Stimulated activated CD8-positive, alpha-beta memory T cell treated with anti-CD3 and anti-CD28 coated beads, Interleukin-4, amount 100 ng/mL, for 1 hour (primary cell): ENCODE results near the gene CRCP.
"Not testable (repeated sequence)": the region's sequence is repeated elsewhere in the genome, so short reads cannot be mapped to it uniquely, and the experiment has no call there.

Experiments used
- DNase-seq, 2 donors: peaks; one replicate each; pipeline ENCODE4 v3.0.0-alpha.2; 2020; ENCODE audit warnings: low read depth in 2 of 2, low spot score in 1 of 2

Gene CRCP

DNA sequence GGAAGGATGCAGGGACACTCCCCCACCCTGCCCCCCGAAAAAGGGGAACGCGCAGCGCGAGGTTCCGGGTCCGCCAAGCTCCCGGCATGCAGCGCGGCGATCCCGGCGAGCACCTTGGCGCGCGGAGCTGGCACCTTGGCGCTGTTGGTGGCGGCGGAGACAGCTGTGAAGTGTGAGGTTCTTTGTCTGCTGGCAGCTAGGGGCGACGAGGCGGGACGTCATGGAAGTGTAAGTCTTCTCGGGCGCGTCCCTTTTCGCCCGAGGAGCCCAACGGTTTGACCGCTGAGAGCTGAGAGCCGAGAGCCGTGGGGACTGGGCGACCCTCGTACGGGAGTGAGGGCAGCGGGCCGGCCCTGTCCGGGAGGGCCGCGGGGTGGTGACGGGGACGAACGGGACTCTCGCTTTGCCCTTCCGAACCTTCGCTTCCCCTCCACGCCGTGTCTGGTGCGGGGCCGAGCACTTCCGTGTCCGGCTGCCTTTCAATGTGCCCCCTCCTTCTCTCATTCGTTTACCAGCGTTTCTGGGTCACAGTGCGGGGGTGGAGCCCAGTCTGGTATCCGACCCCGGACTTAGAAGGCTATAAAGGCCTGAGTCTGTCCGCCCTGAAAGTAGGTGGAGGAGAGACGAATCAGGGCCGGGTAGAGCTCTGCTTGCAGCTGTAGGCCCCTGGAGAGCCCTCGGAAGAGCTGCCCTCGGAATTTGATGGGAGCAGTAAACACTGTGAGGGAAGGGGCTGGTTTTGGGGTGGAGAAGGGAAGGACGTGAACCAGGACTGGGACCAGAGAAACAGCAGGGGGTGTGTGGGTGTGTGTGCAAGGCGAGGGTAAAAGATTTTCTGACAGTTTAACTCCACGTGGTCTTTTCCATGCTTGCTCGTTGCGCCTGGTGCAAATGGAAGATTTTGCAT is at the start of gene CRCP:
CRCP (plus strand) TSS at position 105 of the 907 bp plus-strand sequence; CDS start at position 221, 116 bp downstream.
- peak; percentile 64 to 71 for DNase-seq

DNA sequence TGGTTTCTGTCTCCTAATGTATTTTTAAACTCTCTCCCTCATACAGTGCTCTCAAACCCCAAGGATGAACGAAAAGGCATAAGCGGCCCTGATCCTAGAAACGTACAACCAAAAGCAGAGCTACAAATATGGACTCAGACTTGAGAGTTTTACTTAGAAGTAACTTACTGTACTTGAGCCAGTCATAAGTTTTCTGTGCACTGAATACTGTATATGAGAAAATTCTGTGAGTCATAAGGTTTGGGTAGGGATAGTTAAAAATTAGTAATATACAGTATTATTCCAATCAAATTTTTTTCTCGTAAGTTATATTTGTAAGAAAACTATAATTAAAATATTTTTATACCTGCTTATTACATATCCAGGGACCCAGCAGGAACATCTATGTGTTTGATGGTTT is 44.9 kb upstream of the CRCP start:
- DNase-seq, result no peak

DNA sequence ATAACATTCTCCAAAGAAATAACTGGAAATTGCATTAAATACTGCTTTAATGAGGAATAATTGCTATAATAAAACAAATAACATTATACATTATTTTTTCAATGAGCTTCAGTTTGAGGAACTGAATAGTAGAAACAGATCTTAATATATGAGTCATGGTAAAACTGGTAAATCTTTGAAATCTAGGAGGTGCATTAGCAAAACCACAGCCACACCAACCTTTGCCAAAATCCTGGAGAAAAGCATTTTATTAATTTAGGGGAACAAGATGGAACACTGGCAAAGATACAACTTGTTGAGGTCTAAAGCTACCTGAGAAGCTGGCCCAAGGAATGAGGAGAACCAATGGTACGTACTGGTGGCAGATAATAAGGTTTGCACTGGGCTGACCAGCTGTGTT is 44.4 kb upstream of the CRCP start:
- no peak for DNase-seq

DNA sequence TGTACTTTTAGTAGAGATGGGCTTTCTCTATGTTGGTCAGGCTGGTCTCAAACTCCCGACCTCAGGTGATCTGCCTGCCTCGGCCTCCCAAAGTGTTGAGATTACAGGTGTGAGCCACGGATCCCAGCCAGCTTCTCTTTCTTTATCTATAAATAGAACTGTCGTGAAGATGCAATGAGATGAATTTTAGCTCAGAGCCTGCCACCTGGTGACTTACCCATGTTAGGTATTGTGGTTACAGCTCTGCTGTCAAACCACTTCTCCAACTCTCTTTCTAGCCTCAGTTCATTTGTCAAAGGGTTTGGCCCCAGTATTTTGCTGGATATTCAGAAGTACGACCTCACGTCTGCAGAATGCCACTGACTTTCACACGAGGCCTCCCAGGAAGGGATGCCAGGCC is 42.4 kb upstream of the CRCP start:
- DNase-seq, result not testable (repeated sequence)

DNA sequence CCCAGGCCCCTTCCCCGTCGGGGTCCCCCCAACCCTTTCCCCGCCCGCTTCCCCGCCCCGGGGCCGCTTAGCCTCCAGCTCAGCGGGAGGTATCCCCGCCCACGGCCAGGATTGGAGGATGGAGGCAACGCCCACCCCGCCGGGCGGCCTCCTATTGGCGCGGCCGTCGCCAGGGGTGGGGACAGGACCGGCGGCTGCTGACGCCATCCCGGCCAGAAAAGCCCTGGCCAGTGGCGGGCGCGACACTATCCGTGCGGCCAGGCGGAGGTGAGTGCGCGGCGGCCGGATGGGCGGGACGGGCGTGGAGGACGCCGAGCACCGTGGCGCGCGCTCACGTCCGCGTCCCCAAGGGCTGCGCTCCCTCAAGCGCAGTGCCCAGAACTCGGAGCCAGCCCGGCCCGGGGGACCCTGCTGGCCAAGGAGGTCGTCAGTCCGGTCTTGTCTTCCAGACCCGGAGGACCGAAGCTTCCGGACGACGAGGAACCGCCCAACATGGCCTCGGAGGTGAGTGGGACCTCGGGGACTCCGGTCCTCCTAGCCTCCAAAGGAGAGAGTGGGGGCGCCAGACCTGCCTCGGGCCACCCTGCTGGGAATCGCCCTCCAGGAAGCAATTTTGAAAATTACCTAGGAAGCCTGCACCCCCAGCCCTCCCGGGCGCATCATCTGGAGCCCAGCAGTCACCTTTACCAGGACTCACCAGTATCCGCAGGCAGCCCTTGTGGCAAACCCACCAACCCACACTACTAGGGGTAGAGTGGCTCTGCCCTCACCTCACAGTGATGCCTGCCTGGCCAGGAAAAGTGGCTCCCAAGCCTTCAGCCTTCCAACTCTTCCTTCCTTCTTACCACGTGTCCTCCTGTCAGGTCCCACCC is 38.8 kb upstream of the CRCP start, which contains the start of gene ASL:
ASL (plus strand) TSS at position 230 of the 872 bp plus-strand sequence; CDS start at position 493, 263 bp downstream.
- DNase-seq, result peak; percentile 64 to 75

DNA sequence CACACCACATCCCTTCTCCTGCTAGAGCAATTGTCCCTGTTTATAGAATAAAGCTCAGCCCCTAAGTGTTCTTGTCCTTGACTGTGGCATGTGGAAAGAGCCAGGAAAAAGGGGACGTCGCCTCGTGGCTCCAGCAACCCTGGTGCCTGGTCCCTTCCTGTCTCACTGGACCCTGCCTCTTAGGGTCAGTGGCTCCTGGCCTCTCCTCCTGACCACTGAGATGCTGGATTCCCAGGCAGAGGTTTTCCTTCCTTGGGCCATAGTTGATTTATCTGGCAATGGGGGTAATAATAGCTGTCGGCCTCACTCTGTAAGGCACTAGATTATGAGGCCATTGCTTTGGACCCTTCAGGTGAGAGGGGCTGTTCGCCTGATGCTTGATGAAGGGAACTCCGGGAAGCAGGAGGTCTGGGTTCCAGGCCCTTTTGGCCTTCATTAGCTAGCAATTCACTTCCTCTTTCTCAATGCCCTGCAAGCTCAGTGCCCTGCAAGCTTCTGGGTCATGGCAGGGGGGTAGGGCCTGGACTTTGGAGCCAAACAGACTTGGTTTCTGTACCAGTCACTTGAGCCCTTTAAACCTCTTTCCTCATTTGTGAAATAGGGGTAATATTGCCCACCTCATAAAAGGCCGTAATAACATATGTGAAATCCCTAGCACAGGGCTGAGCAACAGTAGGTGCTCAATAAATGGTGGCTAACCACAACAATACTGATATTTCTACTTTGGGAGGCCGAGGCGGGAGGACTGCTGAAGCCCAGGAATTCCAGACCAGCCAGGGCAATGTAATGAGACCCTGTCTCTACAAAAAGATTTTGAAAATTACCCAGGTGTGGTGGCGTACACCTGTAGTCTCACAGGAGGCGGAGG is 38.0 kb upstream of the CRCP start:
- DNase-seq, result no peak

DNA sequence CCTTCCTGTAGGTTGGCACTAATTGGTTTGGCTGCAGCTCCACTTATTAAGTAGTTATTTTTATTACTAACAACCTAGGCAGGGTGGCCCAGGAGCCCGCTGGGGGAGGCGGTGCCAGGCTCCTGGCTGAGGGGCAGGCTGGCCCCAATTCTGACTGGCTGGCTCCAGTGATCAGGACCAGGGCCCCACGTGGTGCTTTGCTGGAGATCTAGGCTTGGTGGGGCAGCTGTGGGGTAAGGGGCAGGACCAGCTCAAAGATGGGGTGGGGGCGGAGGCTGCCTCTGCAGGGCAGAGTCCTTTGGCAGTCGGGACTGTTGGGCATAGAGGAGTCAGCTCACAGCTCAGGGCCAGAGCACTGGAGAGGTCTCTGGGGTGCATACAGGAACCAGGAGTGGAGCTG is 36.6 kb upstream of the CRCP start:
- DNase-seq, result no peak

DNA sequence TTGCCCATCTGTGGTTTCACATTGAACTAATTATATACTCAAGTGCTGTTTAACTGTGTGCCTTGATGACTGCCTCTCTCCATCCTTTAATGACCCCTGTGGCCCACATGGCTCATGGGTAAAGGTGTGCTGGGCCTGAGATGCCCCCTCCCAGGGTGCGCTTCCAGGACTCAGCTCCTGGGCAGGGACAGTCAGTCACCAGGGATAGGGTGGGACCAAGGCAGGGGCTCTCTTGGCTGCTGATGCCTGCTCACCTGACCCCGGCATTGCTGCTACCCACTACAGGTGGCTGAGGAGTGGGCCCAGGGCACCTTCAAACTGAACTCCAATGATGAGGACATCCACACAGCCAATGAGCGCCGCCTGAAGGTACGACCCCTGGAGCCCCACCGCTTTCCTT is 32.6 kb upstream of the CRCP start:
- DNase-seq, result no peak

DNA sequence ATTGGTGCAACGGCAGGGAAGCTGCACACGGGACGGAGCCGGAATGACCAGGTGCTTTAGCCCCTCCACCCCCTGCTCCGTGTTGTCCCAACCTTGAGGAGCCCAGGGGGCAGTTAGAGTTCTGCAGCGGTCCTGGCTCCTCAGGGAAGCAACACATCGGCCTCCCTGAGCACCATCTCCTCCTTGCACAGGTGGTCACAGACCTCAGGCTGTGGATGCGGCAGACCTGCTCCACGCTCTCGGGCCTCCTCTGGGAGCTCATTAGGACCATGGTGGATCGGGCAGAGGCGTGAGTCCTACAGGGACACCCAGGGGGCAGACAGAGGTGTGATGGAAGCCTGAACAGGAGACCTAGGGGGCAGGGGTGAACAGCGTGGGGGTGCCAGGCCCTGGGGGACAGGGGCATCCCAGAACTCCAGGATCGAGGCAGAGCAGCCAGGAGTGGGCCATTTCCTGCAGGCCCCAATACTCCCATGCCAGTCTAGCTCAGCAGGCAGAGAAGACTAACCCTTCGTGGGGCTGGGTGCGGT is 31.7 kb upstream of the CRCP start:
- no peak for DNase-seq

DNA sequence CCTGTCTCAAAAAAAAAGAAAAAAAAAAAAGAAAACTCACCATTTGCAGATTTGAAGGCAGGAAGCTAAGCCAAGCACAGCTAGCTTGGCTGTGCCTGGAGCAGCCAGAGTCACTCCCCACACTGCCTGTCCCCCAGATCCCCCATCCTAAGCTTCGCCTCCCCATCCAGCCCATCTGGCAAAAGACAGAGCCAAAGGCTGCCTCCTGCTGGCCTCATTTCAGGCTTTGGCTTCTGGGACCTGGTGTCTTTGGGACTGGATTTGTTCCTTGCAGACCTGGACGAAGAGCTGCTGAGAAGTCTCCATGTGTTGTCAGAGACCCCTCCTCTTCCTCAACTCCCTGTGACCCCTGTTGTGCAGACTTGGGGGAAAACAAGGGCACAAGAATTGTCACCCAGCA is 31.0 kb upstream of the CRCP start:
- DNase-seq, result no peak

DNA sequence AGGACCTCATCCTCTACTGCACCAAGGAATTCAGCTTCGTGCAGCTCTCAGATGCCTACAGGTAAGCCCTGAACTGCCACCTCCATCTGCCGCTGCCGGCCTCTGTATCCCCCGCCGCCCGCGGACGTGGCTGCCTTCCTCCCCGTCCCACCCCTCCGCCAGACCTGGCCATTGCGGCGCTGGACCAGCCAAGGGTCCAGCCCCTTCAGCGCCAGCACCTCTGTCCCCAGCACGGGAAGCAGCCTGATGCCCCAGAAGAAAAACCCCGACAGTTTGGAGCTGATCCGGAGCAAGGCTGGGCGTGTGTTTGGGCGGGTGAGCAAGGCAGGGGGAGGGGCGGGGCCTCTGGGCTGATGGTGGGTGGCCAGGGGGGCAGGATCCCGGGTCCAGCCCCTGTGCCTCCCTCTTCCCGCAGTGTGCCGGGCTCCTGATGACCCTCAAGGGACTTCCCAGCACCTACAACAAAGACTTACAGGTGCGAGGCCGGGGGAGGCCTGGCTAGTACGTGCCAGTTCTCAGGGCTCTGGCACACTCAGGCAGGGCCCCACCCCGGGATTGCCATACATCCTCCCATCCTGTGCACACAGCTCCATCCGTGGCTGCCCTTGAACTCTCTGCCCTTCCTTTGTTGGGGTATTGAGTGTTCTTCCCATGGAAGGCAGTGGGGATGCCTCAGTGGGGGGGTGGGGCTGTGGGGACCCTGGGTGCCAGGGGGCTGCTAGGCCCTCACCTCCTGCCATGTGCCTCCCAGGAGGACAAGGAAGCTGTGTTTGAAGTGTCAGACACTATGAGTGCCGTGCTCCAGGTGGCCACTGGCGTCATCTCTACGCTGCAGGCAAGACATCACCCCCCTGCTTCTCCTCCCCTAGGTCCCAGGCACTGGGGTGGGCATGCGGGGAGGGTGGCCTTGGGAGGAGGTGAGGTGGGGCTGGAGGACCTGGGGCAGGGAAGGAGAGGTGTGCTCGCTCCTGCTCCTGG is 25.5 kb upstream of the CRCP start:
- no peak for DNase-seq

DNA sequence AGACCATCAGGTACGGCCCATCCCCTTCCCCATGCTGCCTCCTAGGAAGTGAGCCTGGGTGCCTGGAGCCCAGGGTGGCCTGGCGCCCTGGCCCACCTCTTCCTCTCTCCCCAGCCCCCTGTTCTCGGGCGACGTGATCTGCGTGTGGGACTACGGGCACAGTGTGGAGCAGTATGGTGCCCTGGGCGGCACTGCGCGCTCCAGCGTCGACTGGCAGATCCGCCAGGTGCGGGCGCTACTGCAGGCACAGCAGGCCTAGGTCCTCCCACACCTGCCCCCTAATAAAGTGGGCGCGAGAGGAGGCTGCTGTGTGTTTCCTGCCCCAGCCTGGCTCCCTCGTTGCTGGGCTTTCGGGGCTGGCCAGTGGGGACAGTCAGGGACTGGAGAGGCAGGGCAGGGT is 22.0 kb upstream of the CRCP start:
- no peak for DNase-seq

DNA sequence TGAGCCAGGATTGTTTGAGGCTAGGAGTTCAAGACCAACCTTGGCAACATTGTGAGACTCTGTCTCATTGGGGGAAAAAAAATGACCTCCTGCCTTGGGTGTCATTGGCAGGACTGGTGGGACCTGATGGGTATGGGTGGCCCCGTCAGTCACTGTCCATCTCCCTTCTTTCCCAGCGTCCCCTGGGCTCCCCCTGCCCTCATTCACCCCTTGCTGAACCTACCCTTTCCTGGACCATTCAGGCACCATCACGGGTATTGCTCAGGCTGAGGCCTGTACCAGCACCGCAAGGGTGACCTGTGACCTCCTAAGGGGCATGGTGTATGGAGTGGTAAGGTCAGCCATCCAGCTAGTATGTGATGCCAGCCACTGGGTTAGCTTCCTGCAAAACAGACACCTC is 19.6 kb upstream of the CRCP start:
- DNase-seq, result no peak

DNA sequence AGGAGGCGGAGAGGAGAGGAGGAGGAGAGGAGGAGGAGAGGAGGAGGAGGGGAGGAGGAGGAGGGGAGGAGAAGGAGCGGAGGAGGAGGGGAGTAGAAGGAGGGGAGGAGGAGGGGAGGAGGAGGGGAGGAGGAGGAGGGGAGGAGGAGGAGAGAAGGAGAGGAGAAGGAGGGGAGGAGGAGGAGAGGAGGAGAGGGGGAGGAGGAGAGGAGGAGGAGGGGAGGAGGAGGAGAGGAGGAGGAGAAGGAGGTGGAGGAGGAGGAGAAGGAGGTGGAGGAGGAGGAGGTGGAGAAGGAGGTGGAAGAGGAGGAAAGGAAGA is 15.5 kb upstream of the CRCP start:
- DNase-seq, result no peak

DNA sequence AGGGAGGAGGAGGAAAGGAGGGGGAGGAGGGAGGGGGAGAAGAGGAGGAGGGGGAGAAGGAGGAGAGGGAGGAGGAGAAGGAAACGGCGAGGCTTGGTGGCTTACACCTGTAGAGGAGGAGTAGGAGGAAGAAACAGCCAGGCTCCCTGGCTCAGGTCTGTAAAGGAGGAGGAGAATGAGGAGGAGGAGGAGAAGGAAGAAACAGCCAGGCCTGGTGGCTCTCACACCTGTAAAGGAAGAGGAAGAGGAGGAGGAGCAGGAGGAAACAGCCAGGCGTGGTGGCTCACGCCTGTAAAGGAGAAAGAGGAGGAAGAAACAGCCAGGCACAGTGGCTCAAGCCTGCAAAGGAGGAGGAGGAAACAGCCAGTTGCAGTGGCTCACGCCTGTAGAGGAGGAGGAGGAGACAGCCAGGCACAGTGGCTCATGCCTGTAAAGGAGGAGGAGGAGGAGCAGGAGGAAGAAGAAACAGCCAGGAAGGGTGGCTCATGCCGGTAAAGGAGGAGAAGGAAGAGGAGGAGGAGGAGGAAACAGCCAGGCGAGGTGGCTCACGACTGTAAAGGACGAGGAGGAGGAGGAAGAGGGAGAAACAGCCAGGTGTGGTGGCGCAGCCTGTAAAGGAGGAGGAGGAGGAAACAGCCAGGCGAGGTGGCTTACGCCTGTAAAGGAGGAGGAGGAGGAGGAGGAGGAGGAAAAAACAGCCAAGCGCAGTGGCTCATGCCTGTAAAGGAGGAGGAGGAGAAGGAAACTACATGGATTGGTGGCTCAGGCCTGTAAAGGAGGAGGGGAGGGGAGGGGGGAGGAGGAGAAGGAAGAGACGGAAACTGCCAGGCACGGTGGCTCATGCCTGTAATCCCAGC is 14.9 kb upstream of the CRCP start:
- DNase-seq, result no peak

DNA sequence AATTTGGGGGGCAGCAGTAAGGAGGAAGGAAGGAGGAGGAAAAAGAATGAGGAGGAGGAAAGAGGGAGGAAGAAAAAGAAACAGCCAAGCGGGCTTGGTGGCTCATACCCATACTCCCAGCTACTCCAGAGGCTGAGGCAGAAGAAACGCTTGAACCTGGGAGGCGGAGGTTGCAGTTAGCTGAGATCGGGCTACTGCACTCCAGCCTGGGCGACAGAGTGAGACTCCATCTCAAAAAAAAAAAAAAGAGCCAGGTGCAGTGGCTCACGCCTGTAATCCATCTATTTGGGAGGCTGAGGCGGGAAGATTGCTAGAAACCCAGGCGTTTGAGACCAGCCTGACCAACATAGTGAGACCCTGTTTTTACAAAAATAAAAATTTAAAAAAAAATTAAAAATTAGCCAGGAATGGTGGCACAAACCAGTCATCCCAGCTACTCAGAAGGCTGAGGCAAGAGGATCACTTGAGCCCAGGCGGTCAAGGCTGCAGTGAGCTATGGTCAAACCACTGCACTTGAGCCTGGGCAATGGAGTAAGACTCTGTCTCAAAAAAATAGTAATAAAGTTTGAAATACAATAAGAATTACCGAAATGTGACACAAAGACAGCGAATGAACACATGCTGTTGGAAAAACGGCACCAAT is 14.1 kb upstream of the CRCP start:
- DNase-seq, result no peak

DNA sequence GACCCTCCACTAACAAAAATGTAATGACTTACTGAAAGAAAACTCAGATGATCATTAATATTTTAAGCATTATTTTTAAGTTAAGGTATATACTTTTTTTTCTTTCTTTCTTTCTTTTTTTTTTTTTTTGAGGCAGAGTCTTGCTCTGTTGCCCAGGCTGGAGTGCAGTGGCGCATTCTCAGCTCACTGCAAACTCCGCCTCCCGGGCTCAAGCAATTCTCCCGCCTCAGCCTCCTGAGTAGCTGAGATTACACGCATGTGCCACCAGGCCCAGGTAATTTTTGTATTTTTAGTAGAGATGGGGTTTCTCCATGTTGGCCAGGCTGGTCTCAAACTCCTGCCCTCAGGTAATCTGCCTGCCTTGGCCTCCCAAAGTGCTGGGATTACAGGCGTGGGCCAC is 12.5 kb upstream of the CRCP start:
- not testable (repeated sequence) for DNase-seq

DNA sequence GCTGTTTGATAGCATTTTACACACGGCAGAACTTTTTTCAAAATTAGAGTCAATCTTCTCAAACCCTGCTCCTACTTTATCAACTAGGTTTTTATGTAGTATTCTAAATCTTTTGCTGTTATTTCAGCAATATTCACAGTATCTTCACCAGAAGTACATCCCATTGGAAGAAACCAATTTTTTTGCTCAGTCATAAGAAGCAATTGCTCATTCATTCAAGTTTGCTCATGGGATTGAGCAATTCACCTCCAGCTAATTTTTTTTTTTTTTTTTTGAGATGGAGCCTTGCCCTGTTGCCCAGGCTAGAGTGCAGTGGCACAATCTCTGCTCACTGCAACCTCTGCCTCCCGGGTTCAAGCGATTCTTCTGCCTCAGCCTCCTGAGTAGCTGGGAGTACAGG is 10.7 kb upstream of the CRCP start:
- not testable (repeated sequence) for DNase-seq
